ENCODE measurements around the gene IL17RE. TPM values are rescaled to one million over a fixed set of nuclear protein-coding genes. Genes with fewer than 3 reads are reported as not detected.

The IL17RE gene
- total and polyA plus RNA-seq, 2 of the 13 experiments (the other 11 are each of a cell fraction or from before 2014, with no cell fraction given) = 14.5 to 24.1 TPM

- TF ChIP-seq PRMT3 (CRISPR knock-in tag; IDR thresholded peaks at IDR 0.05; ENCODE audit: borderline replicate concordance, low read depth) (no peak), NR1H2 (CRISPR knock-in tag; IDR thresholded peaks at IDR 0.05; ENCODE audit: borderline replicate concordance, low read depth) (peak; percentile 79; the same call in 1 of the 2 replicates), SMC3 (IDR thresholded peaks at IDR 0.05; ENCODE audit: low read length) (no peak; the same call in 1 of the 2 replicates), NFIB (CRISPR knock-in tag; IDR thresholded peaks at IDR 0.05; ENCODE audit: borderline replicate concordance) (no peak), ETV5 (CRISPR knock-in tag; IDR thresholded peaks at IDR 0.05; ENCODE audit: borderline replicate concordance) (peak; percentile 44), TOE1 (CRISPR knock-in tag; IDR thresholded peaks at IDR 0.05) (no peak), ZNF292 (CRISPR knock-in tag; IDR thresholded peaks at IDR 0.05; ENCODE audit: borderline replicate concordance, low read depth) (no peak), MED1 (CRISPR knock-in tag; IDR thresholded peaks at IDR 0.05) (peak; percentile 82), ZNF142 (CRISPR knock-in tag; IDR thresholded peaks at IDR 0.05) (no peak; the same call in 1 of the 2 replicates), ZNF597 (CRISPR knock-in tag; IDR thresholded peaks at IDR 0.05) (0 out of 2 replicates have a peak, but pooled peaks have one; percentile 15), NFE2 (CRISPR knock-in tag; IDR thresholded peaks at IDR 0.05) (no peak), ZNF34 (CRISPR knock-in tag; IDR thresholded peaks at IDR 0.05; ENCODE audit: borderline replicate concordance) (no peak), ZSCAN5A (CRISPR knock-in tag; IDR thresholded peaks at IDR 0.05; ENCODE audit: borderline replicate concordance) (peak; percentile 69; the same call in 1 of the 2 replicates), ZNF264 (CRISPR knock-in tag; IDR thresholded peaks at IDR 0.05) (no peak), ZNF276 (CRISPR knock-in tag; IDR thresholded peaks at IDR 0.05; ENCODE audit: low read depth) (peak; percentile 77; the same call in 1 of the 2 replicates), SOX6 (IDR thresholded peaks at IDR 0.05) (no peak), SOX6 (CRISPR knock-in tag; IDR thresholded peaks at IDR 0.05) (0 out of 2 replicates have a peak, but pooled peaks have one; percentile 0), HNRNPH1 (optimal IDR thresholded peaks at IDR 0.05; ENCODE audit: low read depth, low read length) (no peak)
Observed at GRCh38 chr3:9946112-9947024, 43.7 kb downstream of the IL17RE start (continued).

Data from HepG2 (cell line).